Fibroblast of lung (primary cell): Measurements from ENCODE around the gene SMPD3. TPM values are rescaled to one million over a fixed set of nuclear protein-coding genes. Genes with fewer than 3 reads are reported as not detected.

Source experiments
- DNase-seq, 2 donors: peaks; one replicate each; pipeline versions ENCODE4 v3.0.0 to v3.0.0-alpha.2; 2010; ENCODE audit warnings: low read depth in 2 of 2
- H2AFZ ChIP-seq: 2 replicates; pipeline ENCODE4 v1.5.1; 2012; ENCODE audit warnings: low read length, control low read depth, inconsistent platforms
- H3K27ac ChIP-seq: 2 replicates; pipeline ENCODE4 v1.5.1; 2011; ENCODE audit warnings: low read length, control low read depth; ENCODE audit not compliant: insufficient read depth
- H3K27me3 ChIP-seq: 2 replicates; pipeline ENCODE4 v1.5.1; 2011; ENCODE audit warnings: mild to moderate bottlenecking, low read length; ENCODE audit not compliant: control insufficient read depth, insufficient read depth
- H3K36me3 ChIP-seq: 2 replicates; pipeline ENCODE4 v1.5.1; 2011; ENCODE audit warnings: low read length; ENCODE audit not compliant: control insufficient read depth, insufficient read depth
- H3K4me1 ChIP-seq: 2 replicates; pipeline ENCODE4 v1.5.1; 2011; ENCODE audit warnings: low read length; ENCODE audit not compliant: control insufficient read depth, insufficient read depth; ENCODE audit errors: extremely low read depth
- H3K4me2 ChIP-seq: 2 replicates; pipeline ENCODE4 v1.5.1; 2011; ENCODE audit warnings: low read length, control low read depth; ENCODE audit not compliant: insufficient read depth; ENCODE audit errors: extremely low read depth
- H3K4me3 ChIP-seq, 4 experiments: fragments of 200-600 bp in 1 of 4; sonication (generic) in 1 of 4; replicated peaks in 1 of 4; 2 replicates each; pipeline ENCODE4 v1.5.1; 2011 to 2016; ENCODE audit warnings: low read length in 4 of 4, low read depth in 3 of 4, mild to moderate bottlenecking in 3 of 4, control low read depth in 2 of 4, inconsistent platforms in 1 of 4, mixed read lengths in 1 of 4; ENCODE audit not compliant: insufficient read depth in 1 of 4; ENCODE audit errors: control extremely low read depth in 1 of 4
- H3K79me2 ChIP-seq: 2 replicates; pipeline ENCODE4 v1.5.1; 2012; ENCODE audit warnings: mild to moderate bottlenecking, low read length, inconsistent platforms; ENCODE audit not compliant: control insufficient read depth, insufficient read depth
- H3K9ac ChIP-seq: 2 replicates; pipeline ENCODE4 v1.5.1; 2011; ENCODE audit warnings: mild to moderate bottlenecking, low read length, control low read depth; ENCODE audit not compliant: insufficient read depth
- H3K9me3 ChIP-seq: 2 replicates; pipeline ENCODE4 v1.5.1; 2012; ENCODE audit warnings: low read depth, low read length; ENCODE audit not compliant: control insufficient read depth, insufficient read depth
- H4K20me1 ChIP-seq: 2 replicates; pipeline ENCODE4 v1.5.1; 2011; ENCODE audit warnings: low read length; ENCODE audit not compliant: control insufficient read depth, insufficient read depth; ENCODE audit errors: extremely low read depth
- CTCF ChIP-seq, 2 donors: IDR thresholded peaks in 1 of 2; conservative IDR thresholded peaks in 1 of 2; 1 replicate in 1 of 2; 2 replicates in 1 of 2; pipeline ENCODE4 v1.5.1; 2011 to 2012; ENCODE audit warnings: low read length in 2 of 2, control low read depth in 1 of 2, inconsistent platforms in 1 of 2, low read depth in 1 of 2, mild to moderate bottlenecking in 1 of 2
- EZH2 ChIP-seq: IDR thresholded peaks from 2 replicates; pipeline ENCODE4 v1.5.1; 2012; ENCODE audit warnings: low read length, control low read depth, mild to moderate bottlenecking; ENCODE audit errors: missing control alignments
- polyA plus RNA-seq, 2 donors: library from polyadenylated mRNA; depleted of rRNA in 1 of 2; stranded (reverse) in 1 of 2; unstranded in 1 of 2; fragments of >200 nt; gene quantifications; 2 replicates each; pipeline ENCODE4 v1.2.1, GENCODE V29; 2011 to 2012; ENCODE audit warnings: missing spikeins in 1 of 2
- total RNA-seq: library from RNA; depleted of rRNA; stranded (reverse); fragments of >200 nt; gene quantifications from 2 replicates; pipeline ENCODE4 v1.2.1, GENCODE V29; 2014

SMPD3 gene
- total and polyA plus RNA-seq, 2 donors (not counting 1 experiment from before 2014, with no cell fraction given), result under 0.01 to 0.08 TPM

GRCh38 chr16:68381363-68381724, 67.0 kb downstream of the SMPD3 start:
- no peaks in the 10 kb centered on the region for H4K20me1 ChIP-seq
- no peak for DNase-seq
- no peaks in the 10 kb centered on the region for H3K79me2 ChIP-seq
- H3K9ac ChIP-seq, result no peak overlapping the region
- no peaks in the 10 kb centered on the region for H3K9me3 ChIP-seq
- H3K27me3 ChIP-seq, result peaks cover 12% of the 10 kb centered on the region
- no peak overlapping the region for H3K4me3 ChIP-seq
- no peaks in the 10 kb centered on the region for H3K4me1 ChIP-seq
- no peak overlapping the region for H2AFZ ChIP-seq
- H3K36me3 ChIP-seq, result no peaks in the 10 kb centered on the region
- no peak overlapping the region for H3K27ac ChIP-seq
- H3K4me2 ChIP-seq, result no peak overlapping the region
- no peak for TF ChIP-seq CTCF (conservative IDR thresholded peaks at IDR 0.05 in 1 of 2, IDR thresholded peaks at IDR 0.05 in 1 of 2; ENCODE audit: low read depth in 1 of 2, low read length in 2 of 2)
- no peak for TF ChIP-seq EZH2

DNA sequence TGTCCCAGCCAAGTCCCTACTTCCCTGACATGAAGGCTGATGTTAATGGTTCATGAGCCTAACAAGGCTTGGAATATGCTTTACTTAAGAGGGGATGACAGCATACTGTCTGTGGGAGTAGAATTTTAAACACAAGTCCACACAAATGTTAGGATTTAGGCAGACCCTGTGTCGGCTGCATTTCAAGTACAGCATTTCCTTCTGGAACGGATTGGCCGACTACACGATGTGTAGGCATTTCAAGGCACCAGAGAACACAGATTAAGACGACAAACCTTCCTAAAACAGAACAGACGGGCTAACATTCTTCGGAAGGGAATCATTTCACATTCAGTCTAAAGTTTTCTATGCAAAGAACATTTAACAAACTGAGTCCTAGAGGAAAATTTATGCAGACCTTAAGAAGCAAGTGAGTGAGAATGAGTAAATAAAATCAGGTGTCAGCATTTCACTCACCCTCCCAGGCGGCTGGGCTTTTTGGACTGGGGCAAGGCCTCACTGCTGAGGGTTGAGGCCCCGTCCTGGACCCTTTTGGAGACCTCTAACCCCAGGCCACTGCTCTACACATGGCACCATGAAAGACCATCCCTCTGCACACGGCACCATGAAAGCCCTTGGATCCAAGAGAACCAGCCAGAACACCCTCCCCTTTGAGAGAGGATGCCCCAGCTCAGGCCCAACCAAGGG, 67.5 kb downstream of the SMPD3 start:
- H2AFZ ChIP-seq, result no peak overlapping the region
- H3K9me3 ChIP-seq, result no peaks in the 10 kb centered on the region
- no peaks in the 10 kb centered on the region for H4K20me1 ChIP-seq
- H3K4me2 ChIP-seq, result no peak overlapping the region
- no peak overlapping the region for H3K9ac ChIP-seq
- no peak overlapping the region for H3K4me3 ChIP-seq
- H3K27me3 ChIP-seq, result peaks cover 12% of the 10 kb centered on the region
- no peaks in the 10 kb centered on the region for H3K4me1 ChIP-seq
- H3K79me2 ChIP-seq, result no peaks in the 10 kb centered on the region
- no peak for DNase-seq
- no peak for TF ChIP-seq CTCF (conservative IDR thresholded peaks at IDR 0.05 in 1 of 2, IDR thresholded peaks at IDR 0.05 in 1 of 2; ENCODE audit: low read depth in 1 of 2, low read length in 2 of 2)
- no peak for TF ChIP-seq EZH2
- no peak overlapping the region for H3K27ac ChIP-seq
- H3K36me3 ChIP-seq, result no peaks in the 10 kb centered on the region

- no peaks in the 10 kb centered on the region for H3K9me3 ChIP-seq
- H4K20me1 ChIP-seq, result no peaks in the 10 kb centered on the region
- H2AFZ ChIP-seq, result no peak overlapping the region
- H3K79me2 ChIP-seq, result no peaks in the 10 kb centered on the region
- H3K27ac ChIP-seq, result no peak overlapping the region
- H3K4me1 ChIP-seq, result no peaks in the 10 kb centered on the region
- no peak overlapping the region for H3K4me2 ChIP-seq
- TF ChIP-seq EZH2 (no peak), CTCF (conservative IDR thresholded peaks at IDR 0.05 in 1 of 2, IDR thresholded peaks at IDR 0.05 in 1 of 2; ENCODE audit: low read depth in 1 of 2, low read length in 2 of 2) (no peak)
- no peaks in the 10 kb centered on the region for H3K36me3 ChIP-seq
- no peak for DNase-seq
- H3K4me3 ChIP-seq, result no peak overlapping the region
- no peak overlapping the region for H3K9ac ChIP-seq
- peaks cover 12% of the 10 kb centered on the region for H3K27me3 ChIP-seq
These were observed 68.0 kb downstream of the SMPD3 start for GRCh38 chr16:68380348-68380670.
